NB4 (cell line): Measurements from ENCODE around the gene POLR2I.

Experiments used
- MYC ChIP-seq: IDR thresholded peaks from 2 replicates; pipeline ENCODE4 v1.6.1; 2011; ENCODE audit warnings: low read depth, low read length
- POLR2A ChIP-seq: IDR thresholded peaks from 2 replicates; pipeline ENCODE4 v1.6.1; 2011; ENCODE audit warnings: mild to moderate bottlenecking; ENCODE audit not compliant: insufficient read length; ENCODE audit errors: extremely low read depth
- TF ChIP-seq, protein P1 (sequence below): IDR thresholded peaks from one replicate; pipeline ENCODE4 v1.5.1; 2012; ENCODE audit warnings: low read depth, low read length

DNA sequence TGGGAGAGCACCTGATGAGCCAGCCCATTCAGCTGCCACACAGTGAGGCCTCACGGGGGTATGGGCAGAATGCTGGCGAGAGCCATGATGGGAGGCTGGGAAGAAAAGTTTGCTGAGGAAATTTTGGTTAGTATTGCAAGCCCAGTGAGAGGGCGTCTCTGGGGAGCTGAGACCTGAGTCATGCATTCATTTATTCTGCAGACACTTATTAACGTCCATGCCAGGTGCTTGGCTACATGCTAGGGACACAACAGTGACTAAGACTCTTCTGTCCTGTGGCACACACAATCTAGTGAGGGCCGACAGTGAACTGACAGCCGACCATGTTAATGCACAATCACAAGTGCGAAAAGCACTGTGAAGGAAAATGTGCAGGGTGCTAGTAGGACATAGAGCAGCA lies 32.8 kb downstream of the POLR2I start:
- TF ChIP-seq MYC (no peak), POLR2A (no peak)
- TF ChIP-seq, protein P1, sequence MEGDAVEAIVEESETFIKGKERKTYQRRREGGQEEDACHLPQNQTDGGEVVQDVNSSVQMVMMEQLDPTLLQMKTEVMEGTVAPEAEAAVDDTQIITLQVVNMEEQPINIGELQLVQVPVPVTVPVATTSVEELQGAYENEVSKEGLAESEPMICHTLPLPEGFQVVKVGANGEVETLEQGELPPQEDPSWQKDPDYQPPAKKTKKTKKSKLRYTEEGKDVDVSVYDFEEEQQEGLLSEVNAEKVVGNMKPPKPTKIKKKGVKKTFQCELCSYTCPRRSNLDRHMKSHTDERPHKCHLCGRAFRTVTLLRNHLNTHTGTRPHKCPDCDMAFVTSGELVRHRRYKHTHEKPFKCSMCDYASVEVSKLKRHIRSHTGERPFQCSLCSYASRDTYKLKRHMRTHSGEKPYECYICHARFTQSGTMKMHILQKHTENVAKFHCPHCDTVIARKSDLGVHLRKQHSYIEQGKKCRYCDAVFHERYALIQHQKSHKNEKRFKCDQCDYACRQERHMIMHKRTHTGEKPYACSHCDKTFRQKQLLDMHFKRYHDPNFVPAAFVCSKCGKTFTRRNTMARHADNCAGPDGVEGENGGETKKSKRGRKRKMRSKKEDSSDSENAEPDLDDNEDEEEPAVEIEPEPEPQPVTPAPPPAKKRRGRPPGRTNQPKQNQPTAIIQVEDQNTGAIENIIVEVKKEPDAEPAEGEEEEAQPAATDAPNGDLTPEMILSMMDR: no peak
